Calu3 (cell line): Measurements from ENCODE around the gene SELENOP. TPM values are rescaled to one million over a fixed set of nuclear protein-coding genes. Genes with fewer than 3 reads are reported as not detected.

ENCODE experiments used
- BruUV-seq: library from RNA; stranded (reverse); fragments of 400-500 nt; replicated peaks from 2 replicates; lab custom pipeline; 2021; lab: Mats Ljungman, UMichigan
- CTCF ChIA-PET: fragments of 300-600 bp; sonication (Branson Sonifier 250); formaldehyde crosslinking; loops from one replicate; lab custom pipeline; 2022; ENCODE audit warnings: antibody characterized with exemption; lab: Charles Lee
- DNase-seq: peaks from one replicate; pipeline ENCODE4 v3.0.0; 2022
- H3K27ac Mint-ChIP-seq: one replicate; pipeline ENCODE4 v1.8.0; 2022; ENCODE audit warnings: mixed read lengths; ENCODE audit not compliant: unreplicated experiment
- H3K27me3 Mint-ChIP-seq: one replicate; pipeline ENCODE4 v1.8.0; 2022; ENCODE audit warnings: mixed read lengths; ENCODE audit not compliant: unreplicated experiment
- H3K36me3 Mint-ChIP-seq: one replicate; pipeline ENCODE4 v1.8.0; 2022; ENCODE audit warnings: mild to moderate bottlenecking, moderate library complexity, mixed read lengths; ENCODE audit not compliant: insufficient read depth, unreplicated experiment
- H3K4me1 Mint-ChIP-seq: one replicate; pipeline ENCODE4 v1.8.0; 2022; ENCODE audit warnings: mild to moderate bottlenecking, low read depth, mixed read lengths; ENCODE audit not compliant: unreplicated experiment
- H3K4me3 Mint-ChIP-seq: one replicate; pipeline ENCODE4 v1.8.0; 2022; ENCODE audit warnings: mild to moderate bottlenecking, low read depth, moderate library complexity, mixed read lengths; ENCODE audit not compliant: unreplicated experiment
- H3K9me3 Mint-ChIP-seq: one replicate; pipeline ENCODE4 v1.8.0; 2022; ENCODE audit warnings: low read depth, mixed read lengths; ENCODE audit not compliant: unreplicated experiment
- intact Hi-C: fragments of 100-400 bp; cut with micrococcal nuclease; formaldehyde crosslinking; loops from one replicate; pipeline ENCODE4 v1.10.0; 2022; ENCODE audit not compliant: unreplicated experiment
- total RNA-seq: library from RNA; stranded (reverse); gene quantifications from 2 replicates; pipeline ENCODE4 v1.2.3, GENCODE V29; 2022
- TF ChIP-seq, protein P1 (sequence below): fragments of 200-600 bp; IDR thresholded peaks from one replicate; pipeline ENCODE4 v1.8.0; 2022; ENCODE audit warnings: antibody characterized with exemption; ENCODE audit not compliant: unreplicated experiment

SELENOP gene
- total RNA-seq, 1 experiment from 2014 or later = 2.0 TPM

DNA sequence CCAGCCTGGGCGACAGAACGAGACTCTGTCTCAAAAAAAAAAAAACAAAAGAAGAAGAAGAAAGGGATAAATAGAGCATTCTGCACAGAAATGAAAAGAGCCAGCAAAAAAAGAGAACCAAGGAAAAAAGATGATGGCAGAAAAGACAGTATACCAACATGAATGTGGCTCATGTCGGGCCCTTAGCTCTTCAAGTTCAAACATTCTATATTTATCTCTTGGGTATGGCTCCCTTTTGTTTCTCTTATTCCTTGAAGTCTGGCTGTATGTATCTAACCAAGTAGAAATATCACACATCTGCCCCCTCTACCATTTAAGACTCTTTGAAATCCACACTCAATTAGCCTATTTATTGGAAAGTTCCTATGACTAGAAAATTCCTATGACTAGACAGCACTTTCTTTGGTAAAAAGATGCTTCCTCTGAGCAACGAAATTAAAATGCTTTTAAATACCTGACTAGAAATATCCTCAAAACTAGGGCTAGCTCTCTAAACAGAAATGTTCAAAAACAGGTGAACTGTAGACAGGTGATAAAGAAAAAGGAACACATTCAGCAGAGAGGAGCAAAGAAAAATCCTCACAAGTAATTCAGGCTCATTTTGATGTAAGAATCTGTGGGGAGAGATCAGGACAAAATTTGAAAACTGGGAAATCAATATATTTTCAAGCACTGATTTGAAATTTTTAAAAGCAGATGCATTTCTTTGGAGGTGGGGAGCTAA lies 2.6 kb downstream of the SELENOP start:
- Mint-ChIP-seq H3K9me3 (no peaks in the 10 kb centered on the region), H3K27ac (no peak overlapping the region), H3K4me3 (no peak overlapping the region), H3K4me1 (peaks cover 14% of the 10 kb centered on the region), H3K36me3 (no peaks in the 10 kb centered on the region), H3K27me3 (no peaks in the 10 kb centered on the region)
- intact Hi-C loops = loop anchor here (5.0 kb wide), 1 partner anchor 78 kb away; no protein-coding TSS in a partner anchor
- BruUV-seq = no TSS peak
- CTCF ChIA-PET = no interaction called here
- DNase-seq = no peak
- TF ChIP-seq, protein P1, sequence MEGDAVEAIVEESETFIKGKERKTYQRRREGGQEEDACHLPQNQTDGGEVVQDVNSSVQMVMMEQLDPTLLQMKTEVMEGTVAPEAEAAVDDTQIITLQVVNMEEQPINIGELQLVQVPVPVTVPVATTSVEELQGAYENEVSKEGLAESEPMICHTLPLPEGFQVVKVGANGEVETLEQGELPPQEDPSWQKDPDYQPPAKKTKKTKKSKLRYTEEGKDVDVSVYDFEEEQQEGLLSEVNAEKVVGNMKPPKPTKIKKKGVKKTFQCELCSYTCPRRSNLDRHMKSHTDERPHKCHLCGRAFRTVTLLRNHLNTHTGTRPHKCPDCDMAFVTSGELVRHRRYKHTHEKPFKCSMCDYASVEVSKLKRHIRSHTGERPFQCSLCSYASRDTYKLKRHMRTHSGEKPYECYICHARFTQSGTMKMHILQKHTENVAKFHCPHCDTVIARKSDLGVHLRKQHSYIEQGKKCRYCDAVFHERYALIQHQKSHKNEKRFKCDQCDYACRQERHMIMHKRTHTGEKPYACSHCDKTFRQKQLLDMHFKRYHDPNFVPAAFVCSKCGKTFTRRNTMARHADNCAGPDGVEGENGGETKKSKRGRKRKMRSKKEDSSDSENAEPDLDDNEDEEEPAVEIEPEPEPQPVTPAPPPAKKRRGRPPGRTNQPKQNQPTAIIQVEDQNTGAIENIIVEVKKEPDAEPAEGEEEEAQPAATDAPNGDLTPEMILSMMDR = no peak

- Mint-ChIP-seq H3K9me3 (no peaks in the 10 kb centered on the region), H3K4me3 (no peak overlapping the region), H3K4me1 (peaks cover 14% of the 10 kb centered on the region), H3K27me3 (no peaks in the 10 kb centered on the region), H3K27ac (no peak overlapping the region), H3K36me3 (no peaks in the 10 kb centered on the region)
- CTCF ChIA-PET = no interaction called here
- intact Hi-C loops = loop anchor here (5.0 kb wide), 1 partner anchor 79 kb away; no protein-coding TSS in a partner anchor
- no peak for DNase-seq
- TF ChIP-seq, protein P1 = no peak
- no TSS peak for BruUV-seq
These were observed 3.8 kb downstream of the SELENOP start for GRCh38 chr5:42807722-42808447.

GRCh38 chr5:42806701-42807262 lies 4.9 kb downstream of the SELENOP start:
- no peak for DNase-seq
- intact Hi-C loops = loop anchor here (5.0 kb wide), 1 partner anchor 81 kb away; no protein-coding TSS in a partner anchor
- H3K9me3 Mint-ChIP-seq = no peaks in the 10 kb centered on the region
- H3K27me3 Mint-ChIP-seq = no peaks in the 10 kb centered on the region
- peaks cover 10% of the 10 kb centered on the region for H3K4me1 Mint-ChIP-seq
- CTCF ChIA-PET = no interaction called here
- H3K4me3 Mint-ChIP-seq = no peak overlapping the region
- H3K27ac Mint-ChIP-seq = no peak overlapping the region
- H3K36me3 Mint-ChIP-seq = no peaks in the 10 kb centered on the region
- TF ChIP-seq, protein P1 = no peak
- BruUV-seq = no TSS peak

DNA sequence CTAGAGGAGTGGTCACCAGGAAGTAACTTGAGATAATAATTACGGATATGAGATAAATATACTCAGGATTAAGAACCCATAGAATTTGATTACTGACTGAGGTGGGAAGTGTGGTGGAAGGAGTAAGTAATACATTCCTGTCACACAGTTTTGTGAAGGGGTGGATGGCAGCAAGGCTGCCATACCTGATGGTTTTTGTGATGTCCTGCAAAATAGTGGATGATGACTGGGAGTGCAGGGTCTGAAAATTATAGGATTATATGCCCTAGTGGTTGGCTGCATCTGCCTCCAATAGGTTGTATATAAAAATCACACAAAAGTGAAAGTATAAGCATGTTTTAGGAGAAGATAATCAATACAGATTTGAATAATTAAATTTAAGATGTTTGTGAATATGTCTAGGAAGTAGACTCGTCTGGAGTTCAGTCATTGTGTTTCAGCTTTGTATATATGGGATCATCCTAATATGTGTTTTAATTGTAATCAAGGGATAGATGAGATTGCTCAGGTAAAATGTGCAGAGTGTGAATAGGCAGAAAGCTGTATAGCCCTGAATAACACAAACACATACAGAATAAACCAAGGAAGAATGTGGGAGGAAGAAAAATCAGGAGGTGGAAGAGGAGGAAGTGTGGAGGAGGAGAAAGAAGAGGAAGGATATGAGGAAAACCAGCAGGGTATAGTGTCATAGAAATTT lies 5.5 kb downstream of the SELENOP start:
- no peak overlapping the region for H3K4me3 Mint-ChIP-seq
- no peaks in the 10 kb centered on the region for H3K27me3 Mint-ChIP-seq
- peaks cover 3% of the 10 kb centered on the region for H3K4me1 Mint-ChIP-seq
- no peak for DNase-seq
- H3K27ac Mint-ChIP-seq = no peak overlapping the region
- intact Hi-C loops = loop anchor here (5.0 kb wide), 1 partner anchor 81 kb away; no protein-coding TSS in a partner anchor
- TF ChIP-seq, protein P1 = no peak
- CTCF ChIA-PET = no interaction called here
- H3K36me3 Mint-ChIP-seq = no peaks in the 10 kb centered on the region
- no TSS peak for BruUV-seq
- H3K9me3 Mint-ChIP-seq = no peaks in the 10 kb centered on the region
